ENCODE data around the gene DGUOK.

DNA sequence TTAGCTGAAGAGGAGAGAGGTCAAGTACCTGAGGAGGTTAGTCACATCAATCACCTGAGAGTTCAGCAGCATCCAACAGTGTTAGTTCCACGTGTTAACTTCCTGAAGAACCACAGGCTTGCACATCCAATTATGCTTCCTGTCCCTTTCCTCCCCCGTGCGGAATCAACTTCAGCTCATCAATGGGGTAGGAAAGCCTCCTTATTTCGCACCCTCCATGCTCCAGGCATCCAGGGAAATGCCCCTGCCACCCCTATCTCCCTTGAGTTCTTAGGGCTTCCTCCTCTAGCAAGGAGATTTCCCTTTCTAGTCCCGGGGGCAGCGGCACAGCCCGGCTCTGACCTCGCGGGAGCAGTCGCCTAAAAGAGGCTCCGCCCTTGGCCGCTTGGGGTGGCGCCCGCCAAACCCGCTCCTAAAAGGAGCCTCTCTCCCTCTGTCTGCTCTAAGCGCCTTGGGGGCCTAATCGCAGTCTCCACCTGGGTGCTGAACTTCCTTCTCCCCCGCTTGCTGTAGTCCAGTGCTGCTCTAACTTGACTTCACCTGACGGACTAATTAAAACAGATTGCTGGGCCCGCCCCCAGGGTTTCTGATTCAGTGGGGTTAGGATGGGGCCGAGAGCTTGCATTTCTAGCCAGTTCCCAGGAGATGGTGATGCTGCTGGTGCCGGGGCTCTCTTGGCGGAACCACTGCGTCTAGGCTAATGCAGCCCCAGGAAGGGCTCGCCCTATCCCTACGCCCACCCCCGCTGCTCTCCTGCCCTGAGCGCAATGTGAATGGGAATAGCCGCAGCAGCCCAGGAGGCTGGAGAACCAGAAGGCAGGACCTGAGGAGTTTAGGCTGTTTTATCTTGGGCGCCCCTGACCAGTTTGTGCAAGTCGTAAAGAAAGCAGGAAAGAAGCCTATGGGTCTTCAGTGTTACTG lies 54.7 kb downstream of the DGUOK start:
- TF ChIP-seq SUZ12 (IDR thresholded peaks at IDR 0.05), result no peak
- TF ChIP-seq, protein P1, sequence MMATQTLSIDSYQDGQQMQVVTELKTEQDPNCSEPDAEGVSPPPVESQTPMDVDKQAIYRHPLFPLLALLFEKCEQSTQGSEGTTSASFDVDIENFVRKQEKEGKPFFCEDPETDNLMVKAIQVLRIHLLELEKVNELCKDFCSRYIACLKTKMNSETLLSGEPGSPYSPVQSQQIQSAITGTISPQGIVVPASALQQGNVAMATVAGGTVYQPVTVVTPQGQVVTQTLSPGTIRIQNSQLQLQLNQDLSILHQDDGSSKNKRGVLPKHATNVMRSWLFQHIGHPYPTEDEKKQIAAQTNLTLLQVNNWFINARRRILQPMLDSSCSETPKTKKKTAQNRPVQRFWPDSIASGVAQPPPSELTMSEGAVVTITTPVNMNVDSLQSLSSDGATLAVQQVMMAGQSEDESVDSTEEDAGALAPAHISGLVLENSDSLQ (IDR thresholded peaks at IDR 0.05), result no peak
- no peak for TF ChIP-seq BHLHE40 (IDR thresholded peaks at IDR 0.05; ENCODE audit: borderline replicate concordance)
- TF ChIP-seq FOXA1 (IDR thresholded peaks at IDR 0.05), result no peak
- TF ChIP-seq ARNT (IDR thresholded peaks at IDR 0.05), result no peak
- no peak for TF ChIP-seq ZNF384 (IDR thresholded peaks at IDR 0.05)
- no peak for TF ChIP-seq FOXK2 (IDR thresholded peaks at IDR 0.05)
